GM19395 (cell line): ENCODE data around the gene NPEPPS.
A peak's percentile ranks its signal among the peaks of the same experiment; 100 is the strongest.

Source experiments
- ATAC-seq: cut with Tn5 transposase; IDR thresholded peaks from one replicate; pipeline ENCODE4 v1.9.1; 2021; ENCODE audit warnings: mild to moderate bottlenecking, moderate library complexity; ENCODE audit not compliant: unreplicated experiment

The NPEPPS gene

GRCh38 chr17:47629826-47630225 lies 98.9 kb downstream of the NPEPPS start:
- no peak for ATAC-seq

GRCh38 chr17:47630614-47631013 lies 99.7 kb downstream of the NPEPPS start:
- no peak for ATAC-seq

- ATAC-seq: no peak
Measured at GRCh38 chr17:47632991-47633390, 102.1 kb downstream of the NPEPPS start.

DNA sequence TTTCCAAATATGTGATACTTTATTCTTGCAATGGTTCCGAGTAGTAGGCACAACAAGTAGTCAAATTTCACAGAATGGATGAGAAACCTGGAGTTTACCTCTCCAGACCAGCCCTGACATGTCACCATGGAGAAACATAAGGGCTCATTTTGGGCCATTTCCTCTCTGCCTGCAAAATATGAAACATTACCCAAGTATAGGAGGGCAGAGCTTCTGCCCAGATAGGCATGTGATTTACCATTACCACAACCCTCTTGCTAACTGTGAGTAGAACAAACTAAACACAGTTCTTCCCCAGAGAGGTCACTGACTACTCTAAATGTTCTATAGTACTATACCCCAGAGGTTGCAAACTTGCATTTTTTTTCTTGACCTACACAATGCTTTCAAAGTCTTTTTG lies 103.1 kb downstream of the NPEPPS start:
- ATAC-seq: no peak

DNA sequence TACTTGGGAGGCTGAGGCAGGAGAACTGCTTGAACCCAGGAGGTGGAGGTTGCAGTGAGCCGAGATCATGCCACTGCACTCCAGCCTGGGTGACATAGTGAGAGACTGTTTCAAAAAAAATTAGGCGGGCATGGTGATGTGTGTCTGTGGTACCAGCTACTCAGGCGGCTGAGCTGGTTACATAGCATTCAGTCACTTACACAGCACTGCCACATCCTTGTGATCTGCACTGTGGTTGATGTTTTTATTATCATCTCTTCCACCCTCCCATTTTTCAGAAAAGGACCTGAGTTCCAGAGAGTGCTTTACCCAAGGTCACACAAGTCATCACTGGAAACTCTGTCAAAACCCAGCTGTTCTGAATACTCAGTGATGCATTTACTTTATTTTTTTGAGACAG lies 104.0 kb downstream of the NPEPPS start:
- ATAC-seq: no peak

DNA sequence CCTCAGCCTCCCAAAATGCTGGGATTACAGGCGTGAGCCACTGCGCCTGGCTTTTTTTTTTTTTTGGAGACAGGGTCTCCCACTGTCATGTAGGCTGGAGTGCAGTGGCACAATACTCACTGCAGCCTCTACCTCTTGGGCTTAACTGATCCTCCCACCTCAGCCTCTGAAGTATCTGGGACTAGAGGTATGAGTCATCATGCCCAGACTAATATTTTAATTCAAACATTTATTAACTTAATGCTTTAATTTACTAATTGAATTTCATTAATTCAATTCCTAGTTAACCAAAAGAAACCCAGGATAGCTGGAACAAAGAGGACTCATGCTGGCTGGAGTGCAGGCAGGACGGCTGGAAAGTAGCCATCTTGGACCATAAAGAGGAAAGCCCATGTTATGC lies 104.8 kb downstream of the NPEPPS start:
- no peak for ATAC-seq

DNA sequence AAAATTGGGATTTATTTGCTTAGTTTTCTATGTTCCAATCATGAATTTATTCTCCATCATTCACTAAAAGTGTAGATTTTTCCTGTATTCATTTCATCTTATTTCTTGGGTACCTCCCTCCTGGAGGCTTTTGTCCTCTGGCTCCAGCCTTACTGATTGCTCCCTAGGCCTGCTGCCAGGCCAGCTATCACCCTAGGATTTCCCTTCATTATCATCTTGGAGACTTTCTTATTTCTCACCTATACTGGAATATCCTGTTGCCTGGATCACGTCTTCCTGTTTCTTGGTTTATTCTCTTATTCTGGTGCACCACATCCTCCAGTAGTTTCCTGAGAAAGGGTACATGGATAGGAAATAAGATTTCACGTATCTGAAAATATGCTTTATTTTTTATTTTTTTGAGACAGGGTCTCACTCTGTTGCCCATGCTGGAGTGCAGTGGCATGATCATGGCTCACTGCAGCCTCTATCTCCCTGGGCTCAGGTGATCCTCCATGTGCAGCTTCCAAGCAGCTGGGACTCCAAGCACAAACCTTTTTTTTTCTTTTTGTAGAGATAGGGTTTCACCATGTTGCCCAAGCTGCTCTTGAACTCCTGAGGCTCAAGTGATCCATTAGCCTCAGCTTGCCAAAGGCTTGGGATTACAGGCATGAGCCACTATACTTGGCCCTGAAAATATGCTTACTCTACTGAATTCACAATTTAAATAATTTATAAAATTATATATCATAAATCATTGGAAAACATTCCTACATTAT lies 105.5 kb downstream of the NPEPPS start:
- ATAC-seq: no peak

- no peak for ATAC-seq
Measured at GRCh38 chr17:47638903-47639302, 108.0 kb downstream of the NPEPPS start.

DNA sequence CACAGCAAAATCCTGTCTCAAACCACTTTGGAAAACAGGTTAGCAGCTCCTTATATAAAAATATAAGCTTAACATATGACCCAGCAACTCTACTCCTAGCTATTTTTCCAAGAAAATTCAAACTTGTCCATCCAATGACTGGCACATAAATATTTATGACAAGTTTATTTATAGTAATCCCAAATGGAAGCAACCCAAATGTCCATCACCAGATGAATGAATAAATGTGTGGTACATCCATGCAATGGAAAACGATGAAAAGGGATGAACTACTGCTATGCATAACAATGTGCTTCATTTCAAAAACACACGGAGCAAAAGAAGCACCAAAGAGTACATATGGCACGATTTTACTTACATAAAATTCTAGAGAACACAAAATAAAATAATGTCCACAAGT lies 109.2 kb downstream of the NPEPPS start:
- ATAC-seq: no peak

DNA sequence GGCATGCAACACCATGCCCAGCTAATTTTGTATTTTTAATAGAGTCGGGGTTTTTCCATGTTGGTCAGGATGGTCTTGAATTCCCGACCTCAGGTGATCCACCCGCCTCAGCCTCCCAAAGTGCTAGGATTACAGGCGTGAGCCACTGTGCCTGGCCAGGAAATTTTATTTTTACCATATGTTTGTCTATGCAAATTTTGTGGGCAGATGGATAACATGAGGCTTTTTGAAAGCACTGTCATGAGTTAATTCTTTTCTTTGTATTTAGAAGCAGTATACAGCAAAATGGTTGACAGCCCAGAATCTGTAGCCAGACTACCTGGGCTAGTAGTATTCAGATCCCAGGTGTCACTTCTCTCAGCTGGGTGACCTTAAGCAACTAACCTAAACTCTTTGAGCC lies 110.3 kb downstream of the NPEPPS start:
- no peak for ATAC-seq

GRCh38 chr17:47643116-47643515 lies 112.2 kb downstream of the NPEPPS start:
- no peak for ATAC-seq

DNA sequence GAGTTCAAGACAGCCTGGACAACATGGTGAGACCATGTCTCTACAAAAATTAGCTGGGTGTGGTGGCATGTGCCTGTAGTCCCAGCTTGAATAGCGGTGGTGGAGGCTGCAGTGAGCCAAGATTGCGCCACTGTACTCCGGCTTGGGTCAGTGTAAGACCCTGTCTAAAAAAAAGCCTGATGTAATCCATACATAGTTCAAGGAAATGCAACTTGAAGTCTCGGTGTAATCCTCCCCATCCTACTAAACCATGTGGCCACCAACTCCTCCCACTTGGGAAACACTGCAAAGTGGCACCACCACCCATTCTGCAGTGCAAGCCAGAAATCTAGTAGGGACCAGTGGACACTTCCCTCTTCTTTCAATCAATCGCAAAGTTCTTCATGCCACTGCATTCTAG lies 113.4 kb downstream of the NPEPPS start:
- no peak for ATAC-seq

DNA sequence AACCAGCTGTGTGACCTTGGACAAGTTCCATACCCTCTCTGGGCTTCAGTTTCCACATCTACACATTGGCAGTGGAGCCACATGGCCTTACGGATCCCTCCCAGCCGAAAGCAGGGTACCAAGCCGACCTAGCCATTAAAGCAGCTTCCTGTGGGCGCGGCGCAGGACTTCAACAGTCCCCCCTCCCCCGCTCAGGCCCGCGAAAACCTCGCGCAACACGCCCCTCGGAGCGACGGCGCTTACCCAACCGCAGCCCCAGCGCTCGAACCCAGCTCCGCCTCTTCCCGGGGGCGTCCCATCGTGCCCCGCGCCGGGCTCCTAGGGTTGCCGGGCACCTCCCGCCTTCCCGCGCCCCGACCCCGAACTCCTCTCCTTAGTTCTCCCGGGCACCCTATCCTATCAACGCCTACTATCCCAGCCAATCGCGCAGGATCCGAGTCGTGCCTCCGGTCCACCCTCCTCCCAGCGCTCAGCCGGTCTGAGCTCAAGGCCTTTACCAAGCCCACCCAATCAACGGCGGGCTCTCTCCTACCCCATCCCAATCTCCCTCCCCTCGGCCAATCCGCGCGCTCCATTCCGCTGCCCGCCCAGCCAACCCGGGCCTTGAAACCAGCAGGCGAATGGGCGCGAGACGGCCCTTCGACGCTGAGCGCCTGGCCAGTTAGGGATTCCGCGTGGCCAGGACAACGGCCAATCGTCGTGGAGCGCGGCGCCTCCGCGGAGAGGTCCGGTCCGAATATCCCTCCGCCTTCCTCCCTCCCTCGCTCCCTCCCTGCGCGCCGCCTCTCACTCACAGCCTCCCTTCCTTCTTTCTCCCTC lies 118.5 kb downstream of the NPEPPS start, which contains the start of gene KPNB1:
Gene KPNB1, plus strand, starts transcription at position 767 of the 819 bp plus-strand sequence. CDS start 326 bp downstream, outside the sequence.
- ATAC-seq: peak; percentile 87

DNA sequence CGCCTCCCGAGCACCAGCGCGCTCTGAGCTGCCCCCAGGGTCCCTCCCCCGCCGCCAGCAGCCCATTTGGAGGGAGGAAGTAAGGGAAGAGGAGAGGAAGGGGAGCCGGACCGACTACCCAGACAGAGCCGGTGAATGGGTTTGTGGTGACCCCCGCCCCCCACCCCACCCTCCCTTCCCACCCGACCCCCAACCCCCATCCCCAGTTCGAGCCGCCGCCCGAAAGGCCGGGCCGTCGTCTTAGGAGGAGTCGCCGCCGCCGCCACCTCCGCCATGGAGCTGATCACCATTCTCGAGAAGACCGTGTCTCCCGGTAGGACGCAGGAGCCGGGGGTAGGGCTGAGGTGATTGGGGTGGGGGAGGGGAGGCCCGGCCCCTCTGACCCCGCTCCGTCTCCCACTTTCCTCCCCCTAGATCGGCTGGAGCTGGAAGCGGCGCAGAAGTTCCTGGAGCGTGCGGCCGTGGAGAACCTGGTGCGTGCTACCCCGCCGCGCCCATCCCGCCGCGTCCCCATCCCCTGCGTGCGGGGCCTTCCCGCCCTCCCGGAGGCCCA lies 119.1 kb downstream of the NPEPPS start:
- no peak for ATAC-seq

DNA sequence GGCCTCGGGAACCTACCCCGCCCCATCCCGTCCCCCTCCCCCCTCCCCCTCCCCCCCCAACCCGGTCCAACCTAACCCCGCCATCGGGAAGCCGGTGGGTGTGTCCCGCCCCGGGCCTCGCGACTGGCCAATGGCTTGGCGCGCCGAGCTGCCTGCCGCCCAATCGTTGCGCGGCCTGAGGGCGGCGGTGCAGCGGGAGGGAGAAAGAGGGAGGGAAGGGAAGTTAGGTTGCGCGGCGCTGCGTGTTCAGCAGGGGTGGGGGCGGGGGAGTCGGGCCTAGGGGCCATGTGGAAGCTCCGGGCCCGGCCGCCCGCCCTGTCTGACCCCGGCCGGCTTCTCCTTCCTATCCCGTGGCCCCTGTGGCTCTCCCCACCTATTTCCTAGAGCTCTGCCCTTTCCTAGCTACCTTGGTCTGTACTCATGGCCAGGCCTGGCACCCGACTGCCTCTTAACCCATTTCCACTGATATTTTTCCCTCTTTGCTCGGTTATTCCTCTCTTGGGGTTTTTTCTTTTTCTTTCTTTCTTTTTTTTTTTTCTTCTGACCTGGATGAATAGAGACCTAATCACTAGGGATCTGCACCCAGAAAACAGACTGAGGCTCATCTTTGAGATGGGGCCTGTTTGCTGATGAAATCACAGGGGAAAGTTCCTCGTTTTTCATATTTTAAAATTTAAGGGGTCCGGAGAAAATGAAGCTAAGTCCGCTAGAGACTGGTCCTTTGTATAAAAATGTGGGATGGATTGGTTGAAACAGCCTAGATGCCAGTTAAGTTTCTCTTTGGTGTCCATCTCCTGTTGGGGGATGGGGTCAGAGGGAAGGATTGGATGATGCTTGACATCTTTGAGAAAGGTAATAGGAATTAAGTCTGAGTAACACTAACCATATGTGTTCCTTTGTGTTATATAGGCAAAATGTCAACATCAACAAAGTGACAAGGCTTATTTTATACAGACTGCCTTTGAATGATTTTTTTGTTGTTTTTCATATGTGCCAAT lies 119.9 kb downstream of the NPEPPS start:
- peak; percentile 44 for ATAC-seq

- ATAC-seq: no peak
Measured at GRCh38 chr17:47651704-47652103, 120.8 kb downstream of the NPEPPS start.

GRCh38 chr17:47652570-47652969 lies 121.7 kb downstream of the NPEPPS start:
- ATAC-seq: no peak

- no peak for ATAC-seq
Measured at GRCh38 chr17:47653442-47653841, 122.5 kb downstream of the NPEPPS start.

GRCh38 chr17:47654991-47655390 lies 124.1 kb downstream of the NPEPPS start:
- no peak for ATAC-seq

- ATAC-seq: peak; percentile 63
Measured at GRCh38 chr17:47660064-47660492, 129.2 kb downstream of the NPEPPS start.
